Upper lobe of left lung (tissue), 6 donors: ENCODE results near the gene SPACDR. TPM values are rescaled to one million over a fixed set of nuclear protein-coding genes. Genes with fewer than 3 reads are reported as not detected.

Source experiments
- ATAC-seq, 2 donors: fragments of 200-7000 bp; cut with Tn5 transposase; one replicate each; pipeline ENCODE4 v1.9.1; 2022; ENCODE audit warnings: mild to moderate bottlenecking in 2 of 2, moderate library complexity in 2 of 2; ENCODE audit not compliant: low FRiP score in 2 of 2
- DNase-seq, 2 donors: peaks; one replicate each; pipeline ENCODE4 v3.0.0-alpha.2; 2019 to 2020
- H3K27ac ChIP-seq, 4 donors: fragments of 200-600 bp; sonication (generic); one replicate each; pipeline ENCODE4 v1.5.1; 2016 to 2019
- H3K27me3 ChIP-seq, 4 donors: fragments of 200-600 bp; sonication (generic); one replicate each; pipeline ENCODE4 v1.5.1; 2017 to 2019
- H3K36me3 ChIP-seq, 4 donors: fragments of 200-600 bp; sonication (generic); one replicate each; pipeline ENCODE4 v1.5.1; 2016 to 2019
- H3K4me1 ChIP-seq, 4 donors: fragments of 200-600 bp; sonication (generic); one replicate each; pipeline ENCODE4 v1.5.1; 2018 to 2019
- H3K4me3 ChIP-seq, 4 donors: fragments of 200-600 bp; sonication (generic); one replicate each; pipeline ENCODE4 v1.5.1; 2017 to 2019; ENCODE audit warnings: mild to moderate bottlenecking in 2 of 4, moderate library complexity in 1 of 4
- H3K9me3 ChIP-seq, 4 donors: fragments of 200-600 bp; sonication (generic); one replicate each; pipeline ENCODE4 v1.5.1; 2018 to 2019
- CTCF ChIP-seq, 6 experiments: fragments of 450-650 bp in 4 of 6; fragments of 200-600 bp in 2 of 6; sonication (generic) in 2 of 6; IDR thresholded peaks; one replicate each; pipeline ENCODE4 v1.5.1; 2016 to 2019; ENCODE audit warnings: antibody characterized with exemption in 6 of 6
- EP300 ChIP-seq, 4 donors: sonication (generic); formaldehyde crosslinking; IDR thresholded peaks; one replicate each; pipeline ENCODE4 v1.5.1; 2017; ENCODE audit warnings: antibody characterized with exemption in 4 of 4, control low read depth in 2 of 4
- POLR2A ChIP-seq, 4 donors: fragments of 450-650 bp; IDR thresholded peaks; one replicate each; pipeline ENCODE4 v1.5.1; 2016 to 2017; ENCODE audit warnings: antibody characterized with exemption in 4 of 4, mild to moderate bottlenecking in 2 of 4
- POLR2AphosphoS5 ChIP-seq, 2 donors: sonication (generic); formaldehyde crosslinking; IDR thresholded peaks; one replicate each; pipeline ENCODE4 v1.5.1; 2017; ENCODE audit warnings: antibody characterized with exemption in 2 of 2
- WGBS, 2 donors: methylation state at CpG; one replicate each; pipeline ENCODE4 v1.1.5; 2017 to 2018; 5-methylcytosine and 5-hydroxymethylcytosine counted together
- total RNA-seq, 6 donors: library from RNA; depleted of rRNA in 4 of 6; stranded (reverse); fragments of >200 nt in 4 of 6; gene quantifications; one replicate each; pipeline versions ENCODE4 v1.1.0 to v1.2.1, GENCODE V29; 2016 to 2021
- donor health status: DM: no; HTN: no; CAD: no; lungs with moderate emphysema.
- donor health status: DM: no; HTN: yes; CAD: no; lungs with severe emphysema.

The SPACDR gene
- total RNA-seq, 6 donors from 2014 or later = 0.59 to 2.1 (median 1.3) TPM; not detected in 2

- ATAC-seq = no peak
- H3K27me3 ChIP-seq = no peaks in the 10 kb centered on the region
- 86 to 94% methylated on average over 5 of the region's 5 CpGs for WGBS, 2 donors
- no peaks in the 10 kb centered on the region for H3K36me3 ChIP-seq
- H3K9me3 ChIP-seq = no peaks in the 10 kb centered on the region
- DNase-seq = no peak
- TF ChIP-seq EP300 (IDR thresholded peaks at IDR 0.05) (no peak), POLR2AphosphoS5 (IDR thresholded peaks at IDR 0.05) (no peak), POLR2A (IDR thresholded peaks at IDR 0.05) (no peak), CTCF (IDR thresholded peaks at IDR 0.05) (no peak)
- H3K4me3 ChIP-seq = peak overlapping the region in 3 of 4 donors; percentile 35 to 46 (median 41)
- H3K27ac ChIP-seq = no peak overlapping the region
- H3K4me1 ChIP-seq = peaks cover 11 to 14% (median 13%) of the 10 kb centered on the region in 4 donors
Measured at GRCh38 chr7:100492738-100493475, 28.8 kb upstream of the SPACDR start.

GRCh38 chr7:100491192-100491578 is 27.1 kb upstream of the SPACDR start:
- H3K9me3 ChIP-seq = no peaks in the 10 kb centered on the region
- WGBS, 2 donors = 95 to 98% methylated on average over 5 of the region's 5 CpGs
- H3K4me1 ChIP-seq = peaks cover 11 to 14% (median 13%) of the 10 kb centered on the region in 4 donors
- no peak for ATAC-seq
- no peaks in the 10 kb centered on the region for H3K27me3 ChIP-seq
- H3K36me3 ChIP-seq = no peaks in the 10 kb centered on the region
- no peak overlapping the region for H3K4me3 ChIP-seq
- H3K27ac ChIP-seq = no peak overlapping the region
- TF ChIP-seq POLR2A (IDR thresholded peaks at IDR 0.05) (no peak), POLR2AphosphoS5 (IDR thresholded peaks at IDR 0.05) (no peak), EP300 (IDR thresholded peaks at IDR 0.05) (no peak), CTCF (IDR thresholded peaks at IDR 0.05) (no peak)
- no peak for DNase-seq

- no peak overlapping the region for H3K4me3 ChIP-seq
- ATAC-seq (peak in 1 of 2 donors; percentile 6), DNase-seq (peak in 1 of 2 donors; percentile 74)
- no peak overlapping the region for H3K27ac ChIP-seq
- H3K9me3 ChIP-seq = no peaks in the 10 kb centered on the region
- peaks cover 11 to 14% (median 13%) of the 10 kb centered on the region in 4 donors for H3K4me1 ChIP-seq
- no peak for TF ChIP-seq EP300 (IDR thresholded peaks at IDR 0.05)
- no peaks in the 10 kb centered on the region for H3K36me3 ChIP-seq
- no peaks in the 10 kb centered on the region for H3K27me3 ChIP-seq
- WGBS, 2 donors = 90 to 93% methylated on average over 22 to 24 of the region's 25 CpGs
Measured at GRCh38 chr7:100490483-100491191, 26.6 kb upstream of the SPACDR start.

- DNase-seq (peak in 1 of 2 donors; percentile 24), ATAC-seq (no peak)
- H3K4me3 ChIP-seq = no peak overlapping the region
- H3K9me3 ChIP-seq = no peaks in the 10 kb centered on the region
- peaks cover 11 to 14% (median 13%) of the 10 kb centered on the region in 4 donors for H3K4me1 ChIP-seq
- H3K27me3 ChIP-seq = no peaks in the 10 kb centered on the region
- TF ChIP-seq EP300 (IDR thresholded peaks at IDR 0.05) = no peak
- no peak for TF ChIP-seq POLR2A (IDR thresholded peaks at IDR 0.05)
- no peak for TF ChIP-seq CTCF (IDR thresholded peaks at IDR 0.05)
- no peak for TF ChIP-seq POLR2AphosphoS5 (IDR thresholded peaks at IDR 0.05)
- WGBS, 2 donors = 64 to 72% methylated on average over 7 to 9 of the region's 9 CpGs
- H3K27ac ChIP-seq = no peak overlapping the region
- no peaks in the 10 kb centered on the region for H3K36me3 ChIP-seq
Measured at GRCh38 chr7:100489824-100490223, 25.8 kb upstream of the SPACDR start.

- 67 to 83% methylated on average over 1 to 2 of the region's 10 CpGs for WGBS, 2 donors
- no peaks in the 10 kb centered on the region for H3K36me3 ChIP-seq
- H3K4me3 ChIP-seq = no peak overlapping the region
- no peak overlapping the region for H3K27ac ChIP-seq
- DNase-seq = no peak
- H3K9me3 ChIP-seq = no peaks in the 10 kb centered on the region
- no peaks in the 10 kb centered on the region for H3K27me3 ChIP-seq
- no peak for ATAC-seq
- peaks cover 11 to 12% (median 11%) of the 10 kb centered on the region in 4 donors for H3K4me1 ChIP-seq
- TF ChIP-seq POLR2A (IDR thresholded peaks at IDR 0.05) (no peak), EP300 (IDR thresholded peaks at IDR 0.05) (no peak), POLR2AphosphoS5 (IDR thresholded peaks at IDR 0.05) (no peak), CTCF (IDR thresholded peaks at IDR 0.05) (no peak)
Measured at GRCh38 chr7:100489121-100489520, 25.1 kb upstream of the SPACDR start.
